Measurements from ENCODE around the gene CFAP46.

DNA sequence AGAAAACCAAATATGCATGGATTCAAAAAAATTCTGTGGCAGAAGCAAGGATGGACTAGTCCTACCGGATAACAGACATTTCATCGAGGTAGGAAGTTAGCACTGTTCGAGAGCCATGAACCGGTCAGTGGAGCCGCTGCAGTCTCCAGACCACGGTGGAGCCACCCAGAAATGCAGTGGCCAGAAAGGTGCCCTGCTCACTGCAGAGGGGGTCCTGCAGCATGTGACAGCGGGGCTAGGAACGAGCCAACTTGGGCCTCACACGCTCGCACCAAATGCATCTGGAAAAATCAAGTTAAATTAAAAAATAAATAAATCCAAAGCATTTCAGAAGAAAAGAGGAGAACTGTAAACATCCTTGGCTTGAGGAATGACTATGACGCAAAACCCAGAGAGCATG lies 13.1 kb upstream of the CFAP46 start:
- TF ChIP-seq FOXK2 (IDR thresholded peaks at IDR 0.05) (no peak), NFRKB (IDR thresholded peaks at IDR 0.05) (no peak), SUZ12 (IDR thresholded peaks at IDR 0.05) (no peak), FOXA1 (IDR thresholded peaks at IDR 0.05) (no peak), ZNF384 (IDR thresholded peaks at IDR 0.05) (no peak)
